H1 (cell line): ENCODE measurements around the gene CAMTA1. TPM values are rescaled to one million over a fixed set of nuclear protein-coding genes. Genes with fewer than 3 reads are reported as not detected.

Source experiments
- CTBP2 ChIP-seq: IDR thresholded peaks from 2 replicates; pipeline ENCODE4 v1.7.0; 2011; ENCODE audit warnings: borderline replicate concordance, mild to moderate bottlenecking, moderate library complexity, mixed read lengths, low read length; ENCODE audit not compliant: insufficient read depth, insufficient read length
- JUND ChIP-seq: IDR thresholded peaks from 2 replicates; pipeline ENCODE4 v1.6.1; 2011; ENCODE audit warnings: mild to moderate bottlenecking, improper control_type of control experiment, low read length
- KDM4A ChIP-seq: IDR thresholded peaks from one replicate; pipeline ENCODE4 v1.7.1; 2012; ENCODE audit warnings: low read depth, mild to moderate bottlenecking, moderate library complexity, low read length, inconsistent platforms; ENCODE audit not compliant: severe bottlenecking
- POLR2AphosphoS5 ChIP-seq: IDR thresholded peaks from 2 replicates; pipeline ENCODE4 v1.6.1; 2011; ENCODE audit warnings: low read depth, low read length
- RAD21 ChIP-seq, 2 experiments: IDR thresholded peaks in 1 of 2; conservative IDR thresholded peaks in 1 of 2; 2 replicates each; pipeline ENCODE4 v1.6.1; 2011; ENCODE audit warnings: low read depth in 2 of 2, low read length in 2 of 2, improper control_type of control experiment in 1 of 2, inconsistent platforms in 1 of 2, mild to moderate bottlenecking in 1 of 2, moderate library complexity in 1 of 2
- RNF2 ChIP-seq: fragments of 200-900, 300-1000 bp; sonication (generic); IDR thresholded peaks from 2 replicates; pipeline ENCODE4 v1.7.1; 2016; ENCODE audit warnings: borderline replicate concordance, low read depth, mild to moderate bottlenecking, antibody characterized with exemption, low read length; ENCODE audit not compliant: poor library complexity, severe bottlenecking; ENCODE audit errors: missing control alignments
- RXRA ChIP-seq: IDR thresholded peaks from 2 replicates; pipeline ENCODE4 v1.6.1; 2011; ENCODE audit warnings: low read depth, mild to moderate bottlenecking, low read length, moderate library complexity; ENCODE audit not compliant: insufficient read depth
- TAF1 ChIP-seq: IDR thresholded peaks from 2 replicates; pipeline ENCODE4 v1.6.1; 2011; ENCODE audit warnings: mild to moderate bottlenecking, low read depth, low read length
- TBP ChIP-seq: IDR thresholded peaks from 2 replicates; pipeline ENCODE4 v1.6.1; 2011; ENCODE audit warnings: low read depth, low read length, improper control_type of control experiment
- TCF12 ChIP-seq: IDR thresholded peaks from 2 replicates; pipeline ENCODE4 v1.6.1; 2011; ENCODE audit warnings: low read depth, mild to moderate bottlenecking, low read length
- YY1 ChIP-seq: IDR thresholded peaks from 2 replicates; pipeline ENCODE4 v1.6.1; 2011; ENCODE audit warnings: low read depth, mild to moderate bottlenecking, low read length
- polyA plus RNA-seq, 7 experiments: library from polyadenylated mRNA; depleted of rRNA in 3 of 7; stranded (reverse) in 5 of 7; unstranded in 2 of 7; fragments of >200 nt in 5 of 7; fragments of 200-250 nt in 2 of 7; gene quantifications; 1 replicate in 5 of 7; 2 replicates in 1 of 7; 4 replicates in 1 of 7; pipeline versions ENCODE4 v1.2.1 to v1.2.3, GENCODE V29; 2011 to 2013; ENCODE audit warnings: missing spikeins in 2 of 7, mixed read lengths in 2 of 7
- total RNA-seq: library from RNA; stranded (reverse); fragmentation: NEBNext Ultra II Directional; extraction: Animal tissue kit (Norgen Biotek cat#: 25700); gene quantifications from 2 replicates; pipeline ENCODE4 v1.2.1, GENCODE V29; 2021
- TF ChIP-seq, protein P1 (sequence below), 3 experiments: IDR thresholded peaks; 1 replicate in 2 of 3; 2 replicates in 1 of 3; pipeline versions ENCODE4 v1.5.1 to v1.6.1; 2011; ENCODE audit warnings: low read length in 3 of 3, mild to moderate bottlenecking in 3 of 3, inconsistent platforms in 2 of 3, low read depth in 1 of 3, moderate library complexity in 1 of 3; ENCODE audit not compliant: insufficient read depth in 1 of 3; ENCODE audit errors: control extremely low read depth in 1 of 3
- TF ChIP-seq, protein P2 (sequence below): IDR thresholded peaks from 2 replicates; pipeline ENCODE4 v1.6.1; 2012; ENCODE audit warnings: low read length, inconsistent platforms

The CAMTA1 gene
- total and polyA plus RNA-seq, 2 of the 8 experiments (the other 6 are each of a cell fraction or from before 2014, with no cell fraction given), result 65.0 to 119 TPM

DNA sequence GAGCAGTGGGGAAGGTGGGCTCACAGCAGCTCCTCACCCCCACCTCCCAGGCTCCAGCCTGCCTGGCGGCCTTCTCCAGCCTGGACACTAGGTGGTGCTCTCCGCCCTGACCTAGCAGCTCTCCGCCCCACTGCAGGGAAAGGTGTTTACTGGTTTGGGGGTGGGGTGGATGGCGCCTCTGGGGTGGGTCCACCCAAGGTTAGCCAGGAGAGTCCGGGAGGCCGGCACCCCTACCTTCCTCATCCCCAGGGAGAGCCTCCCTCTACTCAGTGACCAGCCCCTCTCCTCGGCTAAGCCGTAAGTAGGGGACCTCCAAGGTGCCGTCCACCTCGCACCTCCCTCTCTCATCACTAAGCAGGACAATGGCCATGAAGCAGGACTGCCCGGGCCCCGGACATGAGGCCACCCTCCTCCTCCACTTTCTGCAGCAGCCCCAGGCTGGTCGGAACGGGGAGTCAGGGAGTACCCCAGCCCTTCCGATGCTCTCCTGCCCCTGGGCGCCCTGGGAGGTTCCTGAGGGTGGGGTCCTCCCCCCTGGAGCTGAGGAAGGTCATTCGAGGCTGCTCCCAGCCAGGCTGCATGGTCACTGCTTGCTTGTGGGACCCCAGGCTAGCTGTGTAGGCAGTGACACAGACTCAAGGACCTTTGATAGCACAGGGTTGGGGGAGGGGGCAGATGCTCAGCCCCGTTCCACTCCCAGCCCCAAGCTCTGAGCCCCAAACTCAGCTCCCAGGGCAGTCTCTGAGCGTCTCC lies 884.5 kb downstream of the CAMTA1 start (continued):
- TF ChIP-seq TCF12 (no peak), RAD21 (IDR thresholded peaks at IDR 0.05 in 1 of 2, conservative IDR thresholded peaks at IDR 0.05 in 1 of 2; ENCODE audit: low read depth in 2 of 2, low read length in 2 of 2) (peak; percentile 90 to 95), JUND (no peak), TAF1 (peak; percentile 43; the same call in 1 of the 2 replicates), RXRA (0 out of 2 replicates have a peak, but pooled peaks have one; percentile 39), RNF2 (no peak), CTBP2 (no peak), YY1 (peak; percentile 66), KDM4A (no peak), POLR2AphosphoS5 (no peak), TBP (no peak)
- TF ChIP-seq, protein P1, sequence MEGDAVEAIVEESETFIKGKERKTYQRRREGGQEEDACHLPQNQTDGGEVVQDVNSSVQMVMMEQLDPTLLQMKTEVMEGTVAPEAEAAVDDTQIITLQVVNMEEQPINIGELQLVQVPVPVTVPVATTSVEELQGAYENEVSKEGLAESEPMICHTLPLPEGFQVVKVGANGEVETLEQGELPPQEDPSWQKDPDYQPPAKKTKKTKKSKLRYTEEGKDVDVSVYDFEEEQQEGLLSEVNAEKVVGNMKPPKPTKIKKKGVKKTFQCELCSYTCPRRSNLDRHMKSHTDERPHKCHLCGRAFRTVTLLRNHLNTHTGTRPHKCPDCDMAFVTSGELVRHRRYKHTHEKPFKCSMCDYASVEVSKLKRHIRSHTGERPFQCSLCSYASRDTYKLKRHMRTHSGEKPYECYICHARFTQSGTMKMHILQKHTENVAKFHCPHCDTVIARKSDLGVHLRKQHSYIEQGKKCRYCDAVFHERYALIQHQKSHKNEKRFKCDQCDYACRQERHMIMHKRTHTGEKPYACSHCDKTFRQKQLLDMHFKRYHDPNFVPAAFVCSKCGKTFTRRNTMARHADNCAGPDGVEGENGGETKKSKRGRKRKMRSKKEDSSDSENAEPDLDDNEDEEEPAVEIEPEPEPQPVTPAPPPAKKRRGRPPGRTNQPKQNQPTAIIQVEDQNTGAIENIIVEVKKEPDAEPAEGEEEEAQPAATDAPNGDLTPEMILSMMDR (IDR thresholded peaks at IDR 0.05; ENCODE audit: control extremely low read depth in 1 of 3, insufficient read depth in 1 of 3, low read depth in 1 of 3, low read length in 3 of 3), result peak; percentile 93 to 94 (median 94)
- TF ChIP-seq, protein P2, sequence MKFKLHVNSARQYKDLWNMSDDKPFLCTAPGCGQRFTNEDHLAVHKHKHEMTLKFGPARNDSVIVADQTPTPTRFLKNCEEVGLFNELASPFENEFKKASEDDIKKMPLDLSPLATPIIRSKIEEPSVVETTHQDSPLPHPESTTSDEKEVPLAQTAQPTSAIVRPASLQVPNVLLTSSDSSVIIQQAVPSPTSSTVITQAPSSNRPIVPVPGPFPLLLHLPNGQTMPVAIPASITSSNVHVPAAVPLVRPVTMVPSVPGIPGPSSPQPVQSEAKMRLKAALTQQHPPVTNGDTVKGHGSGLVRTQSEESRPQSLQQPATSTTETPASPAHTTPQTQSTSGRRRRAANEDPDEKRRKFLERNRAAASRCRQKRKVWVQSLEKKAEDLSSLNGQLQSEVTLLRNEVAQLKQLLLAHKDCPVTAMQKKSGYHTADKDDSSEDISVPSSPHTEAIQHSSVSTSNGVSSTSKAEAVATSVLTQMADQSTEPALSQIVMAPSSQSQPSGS, result no peak
- TF ChIP-seq, all 59 proteins: peak for 9
